ENCODE results near the gene KCNG2.

Gene KCNG2

DNA sequence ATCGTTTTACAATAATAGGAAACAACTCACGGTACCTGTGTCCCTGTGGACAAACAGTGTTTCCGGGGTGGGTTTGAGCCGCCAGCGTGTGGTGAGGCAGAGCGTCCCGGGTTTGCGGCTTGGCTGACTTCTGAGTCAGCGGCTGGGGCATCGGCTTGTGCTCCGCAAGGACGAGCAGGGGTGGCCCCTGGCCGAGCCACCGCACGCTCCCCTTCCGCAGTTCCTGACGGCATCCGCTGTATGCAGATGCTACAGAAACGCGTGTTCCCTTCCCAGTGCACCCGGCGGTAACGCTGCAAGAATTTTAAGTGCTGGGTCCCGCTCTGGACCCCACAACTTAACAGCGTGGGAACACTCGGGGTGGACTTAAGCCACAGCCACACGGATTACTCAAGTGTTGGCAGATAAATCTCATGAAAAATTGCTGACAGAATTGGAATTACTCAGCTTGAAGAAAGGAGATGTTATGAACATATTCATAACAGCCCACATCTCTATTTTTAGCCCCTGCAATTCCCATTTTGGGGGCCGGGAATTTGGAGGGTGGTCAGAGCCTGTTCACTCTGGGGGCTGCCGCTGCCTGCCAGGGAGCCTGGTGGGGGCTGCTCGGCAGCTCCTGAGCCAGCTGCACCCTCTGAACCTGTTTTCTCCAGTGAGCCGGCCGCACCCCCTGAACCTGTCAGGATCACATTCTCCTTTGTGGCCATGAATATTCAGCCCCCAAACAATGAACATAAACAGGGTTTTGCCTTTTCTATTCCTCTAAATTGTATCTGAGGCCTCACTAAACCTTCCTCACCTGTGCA is 12.6 kb upstream of the KCNG2 start:
- no peak for DNase-seq (ENCODE audit: low read depth, low spot score)

DNA sequence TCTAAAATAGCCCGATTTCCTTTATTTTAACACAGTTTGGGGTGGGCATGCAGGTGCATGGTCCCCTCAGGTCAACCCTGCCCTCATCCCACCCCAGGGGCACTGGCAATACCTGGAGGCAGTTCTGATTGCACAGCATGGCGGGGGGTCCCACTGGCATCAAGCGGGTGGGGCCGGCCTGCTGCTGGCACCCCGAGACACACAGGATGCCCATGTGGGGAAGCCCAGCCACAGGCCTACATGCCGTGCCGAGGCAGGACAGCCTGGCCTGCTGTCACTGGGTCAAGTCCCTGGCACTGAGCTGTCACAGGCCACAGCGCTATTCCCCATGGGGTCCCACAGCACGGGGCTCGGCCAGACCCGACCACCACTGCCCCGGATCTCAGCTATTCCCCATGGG is 11.9 kb upstream of the KCNG2 start:
- no peak for DNase-seq (ENCODE audit: low read depth, low spot score)

DNA sequence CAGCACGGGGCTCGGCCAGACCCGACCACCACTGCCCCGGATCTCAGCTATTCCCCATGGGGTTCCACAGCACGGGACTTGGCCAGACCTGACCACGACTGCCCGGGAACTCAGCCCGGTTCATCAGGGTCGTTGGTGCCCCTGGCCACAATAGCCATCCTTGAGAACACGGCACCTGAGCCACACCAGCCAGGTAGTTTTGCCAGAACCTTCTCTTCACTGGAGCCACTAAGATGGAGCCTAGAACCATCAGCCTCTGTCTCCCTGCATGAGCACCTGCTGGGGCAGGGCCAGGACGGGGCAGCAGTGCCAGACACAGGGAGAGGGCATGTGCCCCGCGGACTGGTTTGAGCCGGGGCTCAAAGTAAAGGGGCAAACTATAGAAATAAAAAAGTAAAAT is 11.4 kb upstream of the KCNG2 start:
- no peak for DNase-seq (ENCODE audit: low read depth, low spot score)

DNA sequence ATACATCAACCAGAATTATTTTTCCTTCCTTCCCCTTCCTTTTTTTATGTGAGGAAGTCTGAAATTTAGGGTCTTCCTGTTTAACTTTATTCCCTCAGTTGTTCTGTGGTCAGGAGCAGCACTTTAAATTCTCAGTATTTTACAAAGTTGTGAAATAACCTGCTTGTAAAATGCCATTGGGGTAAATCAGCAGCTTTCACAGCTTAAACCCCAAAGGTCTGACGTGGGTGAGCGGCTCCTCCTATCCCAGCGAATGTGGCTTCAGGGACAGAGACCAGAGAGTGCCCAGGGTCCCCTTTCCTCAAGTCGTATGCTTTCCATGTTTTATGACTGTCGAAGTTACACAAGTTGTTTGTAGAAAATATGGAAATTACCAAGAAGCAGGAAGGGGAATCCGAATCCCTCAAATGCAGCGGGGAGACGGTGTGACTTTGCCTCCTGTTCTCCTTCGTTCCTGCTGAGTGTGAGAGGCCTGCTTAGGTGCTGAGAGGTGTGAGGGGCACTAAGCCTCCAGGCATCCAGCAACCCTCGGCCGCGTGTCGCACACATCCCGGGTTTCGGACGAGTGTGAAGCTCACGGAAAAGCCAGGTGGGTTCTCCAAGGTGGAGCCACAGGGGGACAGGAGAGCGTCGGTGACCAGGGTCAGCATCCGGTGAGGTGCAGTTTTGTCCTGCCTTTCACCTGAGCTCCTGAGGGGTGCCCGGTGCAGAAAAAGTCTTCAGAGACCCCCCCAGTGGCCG is 10.8 kb upstream of the KCNG2 start:
- DNase-seq (ENCODE audit: low read depth, low spot score): no peak

GRCh38 chr18:79787527-79787864 is 10.2 kb upstream of the KCNG2 start:
- DNase-seq (ENCODE audit: low read depth, low spot score): no peak

GRCh38 chr18:79787865-79788733 is 9.6 kb upstream of the KCNG2 start:
- no peak for DNase-seq (ENCODE audit: low read depth, low spot score)

DNA sequence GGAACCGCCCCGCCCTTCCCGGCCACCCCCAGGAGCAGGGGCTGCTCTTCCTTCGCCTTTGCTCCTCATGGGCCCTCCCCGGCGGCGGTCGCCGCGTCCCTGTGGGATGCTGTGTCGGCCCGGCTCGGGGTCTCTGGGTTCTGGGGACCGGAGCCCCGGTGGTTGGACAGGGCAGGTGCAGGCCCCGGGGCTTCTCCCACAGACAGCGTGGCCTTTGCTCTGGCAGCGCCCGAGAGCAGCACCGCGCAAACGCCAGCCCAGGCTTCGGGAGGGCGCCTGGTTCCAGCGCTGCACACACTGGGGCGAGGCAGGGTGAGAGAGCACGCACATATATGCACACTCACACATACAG is 9.0 kb upstream of the KCNG2 start:
- DNase-seq (ENCODE audit: low read depth, low spot score): no peak

DNA sequence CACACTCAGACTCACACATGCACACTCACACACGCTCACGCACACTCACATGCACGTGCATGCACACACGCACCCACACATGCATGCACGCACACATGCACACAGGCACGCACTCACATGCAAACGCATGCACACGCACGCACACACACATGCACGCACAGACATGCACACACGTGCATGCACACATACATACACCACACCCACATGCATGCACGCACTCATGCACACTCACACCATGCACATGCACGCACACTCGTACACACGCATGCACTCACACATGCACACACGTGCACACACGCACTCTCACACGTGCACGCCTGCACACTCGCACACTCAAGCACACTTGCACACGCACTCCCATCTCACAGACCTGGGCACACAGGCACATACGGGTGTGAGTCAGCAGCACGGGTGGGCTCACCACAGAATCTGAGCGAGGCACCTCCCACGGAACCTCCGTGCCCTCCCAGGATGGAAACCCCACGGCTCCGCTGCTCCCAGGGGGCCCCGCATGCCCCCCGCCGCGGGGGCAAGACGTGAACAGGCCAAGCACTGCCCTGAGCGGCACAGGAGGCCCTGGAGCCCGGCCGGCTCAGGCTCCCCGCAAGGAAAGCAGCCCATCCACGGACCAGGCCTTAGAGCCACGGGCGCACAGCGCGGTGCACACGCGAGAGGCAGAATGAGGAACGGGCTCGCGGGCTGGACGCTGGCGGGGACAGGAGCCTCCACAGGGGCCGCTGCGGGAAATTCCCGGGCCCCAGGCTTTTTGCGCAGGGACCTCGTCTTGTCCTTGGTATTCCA is 8.4 kb upstream of the KCNG2 start:
- DNase-seq (ENCODE audit: low read depth, low spot score): no peak

GRCh38 chr18:79789901-79790890 is 7.5 kb upstream of the KCNG2 start:
- no peak for DNase-seq (ENCODE audit: low read depth, low spot score)

DNA sequence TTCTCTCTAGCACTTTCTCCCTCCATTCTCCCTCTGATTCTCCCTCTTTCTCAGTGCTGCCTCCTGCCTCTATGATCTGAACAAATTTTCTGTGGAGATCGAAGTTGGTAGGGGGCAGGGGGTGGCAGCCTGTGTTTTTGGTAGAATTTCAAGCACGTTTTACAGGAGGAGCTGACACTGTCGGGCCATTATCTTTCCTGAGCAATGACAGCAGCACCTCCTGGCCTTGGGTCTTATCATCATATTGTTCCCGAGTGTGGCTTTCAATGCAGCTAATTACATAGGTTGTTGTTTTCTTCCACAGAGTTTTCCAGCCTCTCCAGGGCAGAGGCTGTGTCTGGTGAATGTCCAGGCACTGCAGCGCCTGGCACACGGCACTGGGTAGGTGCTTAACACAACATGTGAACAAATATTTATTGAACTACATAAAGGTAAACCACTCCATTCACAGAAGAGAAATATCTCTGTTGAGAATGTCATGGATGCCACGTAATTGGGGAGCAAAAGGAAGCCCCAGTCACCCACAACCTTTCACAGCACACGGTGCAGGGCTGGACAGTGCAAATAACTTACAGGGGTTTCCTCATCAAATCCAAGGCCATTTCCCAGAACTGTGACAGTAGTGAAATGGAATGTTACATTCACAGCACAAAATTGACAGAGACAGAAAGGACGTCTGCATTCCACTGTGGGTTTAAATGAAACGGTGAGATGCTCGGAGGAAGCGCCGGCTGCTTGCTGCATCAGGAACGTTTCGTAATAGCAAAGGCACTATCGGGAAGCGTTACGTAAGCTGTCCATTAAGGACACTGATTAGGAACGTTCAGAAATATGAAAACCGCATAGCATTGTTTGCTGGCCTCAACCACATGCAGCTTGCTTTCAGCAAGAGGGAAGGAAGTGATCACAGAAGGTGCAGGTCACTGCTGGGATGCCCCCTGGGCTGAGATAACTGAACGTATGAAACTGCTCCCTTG is 6.5 kb upstream of the KCNG2 start:
- DNase-seq (ENCODE audit: low read depth, low spot score): peak; percentile 13

GRCh38 chr18:79792096-79792987 is 5.4 kb upstream of the KCNG2 start:
- no peak for DNase-seq (ENCODE audit: low read depth, low spot score)

DNA sequence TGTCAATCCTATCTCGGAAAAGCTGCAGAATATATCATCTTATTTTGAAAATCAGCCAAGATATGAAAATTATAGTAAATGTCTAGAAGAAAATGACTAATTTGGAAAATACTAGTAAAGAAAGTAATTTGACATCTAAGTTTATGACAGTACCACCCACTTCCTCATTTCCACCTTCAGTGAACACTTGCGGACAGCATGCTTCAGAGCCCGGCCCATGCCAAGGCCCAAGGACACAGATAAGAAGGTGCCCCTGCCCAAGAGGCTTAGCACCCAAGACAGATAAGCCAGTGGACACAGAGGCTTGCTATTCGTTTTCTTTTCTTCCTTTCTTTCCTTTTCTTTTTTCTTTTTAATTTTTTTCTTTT is 4.8 kb upstream of the KCNG2 start:
- no peak for DNase-seq (ENCODE audit: low read depth, low spot score)

GRCh38 chr18:79794846-79795245 is 2.9 kb upstream of the KCNG2 start:
- DNase-seq (ENCODE audit: low read depth, low spot score): no peak

GRCh38 chr18:79795446-79795845 is 2.3 kb upstream of the KCNG2 start:
- DNase-seq (ENCODE audit: low read depth, low spot score): no peak

DNA sequence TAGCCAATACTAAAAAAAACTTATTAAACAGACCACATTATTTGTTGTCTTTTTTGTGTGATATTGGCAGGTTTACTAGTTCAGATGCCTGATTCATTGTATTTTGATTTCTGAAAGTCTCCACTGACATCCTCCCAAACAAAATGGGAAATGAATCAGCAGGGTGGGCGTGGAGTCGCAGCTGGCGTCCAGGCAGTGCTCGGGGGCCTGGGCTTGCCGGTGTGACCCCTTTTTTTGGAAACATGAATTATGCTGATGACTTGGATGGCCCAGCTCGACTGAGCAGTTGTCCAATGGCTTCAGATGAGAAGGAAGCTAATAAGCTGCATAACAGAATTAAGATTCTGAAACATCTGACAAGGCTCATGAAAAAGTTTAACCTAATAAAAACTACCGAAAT is 1.7 kb upstream of the KCNG2 start:
- DNase-seq (ENCODE audit: low read depth, low spot score): no peak

DNA sequence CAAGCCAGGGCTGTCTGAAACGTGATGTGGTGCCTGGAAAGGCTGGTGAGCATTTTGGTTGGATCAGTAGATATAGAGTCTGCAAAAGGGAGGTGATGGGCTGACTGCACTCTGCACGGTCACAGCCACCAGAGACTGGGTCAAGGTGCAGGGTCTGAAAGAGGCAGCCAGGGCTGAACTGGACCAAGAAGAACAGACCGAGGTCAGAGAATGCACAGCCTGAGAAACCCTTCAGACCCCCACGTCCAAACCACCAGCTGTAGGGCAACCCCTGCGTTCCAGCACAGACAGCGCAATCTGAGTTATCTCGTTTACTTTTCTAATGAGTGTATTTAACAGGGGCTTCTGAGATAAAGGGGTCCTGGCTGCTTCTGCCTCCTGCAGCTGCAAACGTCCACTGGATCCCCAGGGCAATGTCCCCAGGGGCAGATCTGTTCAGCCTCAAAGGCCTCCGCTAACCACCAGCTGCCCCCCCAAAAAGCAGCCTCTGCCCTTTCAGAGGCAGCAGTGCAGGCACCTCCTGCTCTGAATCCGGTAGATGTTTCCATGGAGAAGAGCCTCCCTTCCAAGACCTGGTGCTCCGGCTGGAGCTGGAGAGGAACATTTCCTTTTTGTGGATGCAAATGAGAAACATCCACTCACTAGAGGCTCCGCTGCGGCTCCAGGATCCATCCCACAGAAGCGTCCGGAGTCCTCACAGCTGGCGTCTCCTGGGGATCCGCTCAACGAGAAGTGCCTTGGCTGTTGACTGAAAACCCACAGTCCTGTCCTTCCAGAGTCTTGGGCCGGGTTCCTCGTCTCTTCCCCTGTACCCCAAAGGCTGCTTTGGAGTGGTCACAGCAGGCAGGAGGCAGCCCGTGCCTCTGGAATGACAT is 970 bp upstream of the KCNG2 start:
- DNase-seq (ENCODE audit: low read depth, low spot score): no peak

DNA sequence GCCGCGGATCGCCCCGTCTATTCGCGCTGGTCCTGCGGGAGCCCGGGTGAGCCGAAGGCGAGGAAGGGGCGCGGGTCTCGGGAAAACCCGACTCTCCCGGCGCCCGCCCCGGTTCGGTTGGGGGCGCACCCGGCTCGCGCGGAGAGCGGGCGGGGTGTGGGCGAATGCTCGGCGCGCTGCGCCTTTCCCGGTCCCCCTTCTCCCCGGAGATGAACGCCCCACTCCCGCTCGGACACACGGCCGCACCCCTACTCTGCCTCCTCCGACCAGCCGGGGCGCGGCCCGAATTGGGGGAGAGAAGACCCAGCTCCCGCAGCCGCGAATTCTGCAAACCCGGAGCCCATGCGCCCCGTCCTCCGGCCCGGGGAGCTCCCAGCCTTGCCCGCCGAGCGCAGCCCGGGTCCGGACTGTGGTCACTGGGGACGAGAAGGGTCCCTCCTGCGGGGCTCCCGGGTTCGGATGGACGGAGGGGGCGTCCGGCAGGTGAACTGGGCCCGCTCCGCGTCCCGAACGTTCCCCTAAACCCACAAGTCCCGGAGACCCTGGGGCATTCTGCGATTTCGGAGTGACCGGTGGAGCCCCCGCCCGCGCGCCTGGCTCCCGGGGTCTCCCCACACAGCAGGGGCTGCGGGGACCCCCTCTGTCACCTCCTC is 734 bp downstream of the KCNG2 start:
- DNase-seq (ENCODE audit: low read depth, low spot score): no peak
